Measurements from ENCODE around the gene CERCAM.

DNA sequence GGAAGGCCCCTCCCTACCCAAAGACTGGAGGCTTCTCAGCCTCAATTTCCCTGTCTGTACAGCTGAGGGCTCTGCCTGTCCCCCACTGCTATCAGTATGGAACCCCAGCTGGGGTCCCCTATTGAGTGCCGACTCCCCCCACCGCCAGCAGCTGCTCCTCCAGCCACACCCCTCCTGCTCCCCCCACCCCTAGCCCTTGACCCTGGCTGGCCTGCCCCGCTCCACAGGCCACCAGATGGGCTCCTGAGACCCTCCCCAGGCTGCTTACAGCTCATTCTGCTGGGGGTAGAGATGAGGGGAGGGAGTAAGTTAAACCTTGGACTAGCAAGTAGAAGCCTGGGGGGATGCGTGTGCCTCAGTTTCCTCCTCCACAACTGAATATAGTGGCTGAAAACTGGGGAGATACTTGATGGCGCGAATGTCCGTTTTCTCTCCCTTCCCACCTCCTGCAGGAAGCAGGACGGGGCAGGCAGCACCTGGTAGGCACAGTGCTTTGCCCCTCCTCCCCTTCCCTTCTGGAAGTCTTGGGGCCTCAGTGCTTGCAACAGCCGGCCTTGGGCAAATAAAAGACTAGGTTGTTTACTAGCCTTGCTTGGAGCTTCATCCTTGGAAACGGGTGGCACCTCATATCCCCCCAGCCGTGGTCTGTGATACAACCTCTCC is 30.4 kb upstream of the CERCAM start:
- TF ChIP-seq, protein P1, sequence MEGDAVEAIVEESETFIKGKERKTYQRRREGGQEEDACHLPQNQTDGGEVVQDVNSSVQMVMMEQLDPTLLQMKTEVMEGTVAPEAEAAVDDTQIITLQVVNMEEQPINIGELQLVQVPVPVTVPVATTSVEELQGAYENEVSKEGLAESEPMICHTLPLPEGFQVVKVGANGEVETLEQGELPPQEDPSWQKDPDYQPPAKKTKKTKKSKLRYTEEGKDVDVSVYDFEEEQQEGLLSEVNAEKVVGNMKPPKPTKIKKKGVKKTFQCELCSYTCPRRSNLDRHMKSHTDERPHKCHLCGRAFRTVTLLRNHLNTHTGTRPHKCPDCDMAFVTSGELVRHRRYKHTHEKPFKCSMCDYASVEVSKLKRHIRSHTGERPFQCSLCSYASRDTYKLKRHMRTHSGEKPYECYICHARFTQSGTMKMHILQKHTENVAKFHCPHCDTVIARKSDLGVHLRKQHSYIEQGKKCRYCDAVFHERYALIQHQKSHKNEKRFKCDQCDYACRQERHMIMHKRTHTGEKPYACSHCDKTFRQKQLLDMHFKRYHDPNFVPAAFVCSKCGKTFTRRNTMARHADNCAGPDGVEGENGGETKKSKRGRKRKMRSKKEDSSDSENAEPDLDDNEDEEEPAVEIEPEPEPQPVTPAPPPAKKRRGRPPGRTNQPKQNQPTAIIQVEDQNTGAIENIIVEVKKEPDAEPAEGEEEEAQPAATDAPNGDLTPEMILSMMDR (IDR thresholded peaks at IDR 0.05; ENCODE audit: low read depth, low read length, missing input control), result no peak
- no peak for TF ChIP-seq JUND (IDR thresholded peaks at IDR 0.05)
- TF ChIP-seq MAX (IDR thresholded peaks at IDR 0.05), result no peak
- no peak for TF ChIP-seq RAD21 (IDR thresholded peaks at IDR 0.05)
- no peak for TF ChIP-seq REST (IDR thresholded peaks at IDR 0.05)
- TF ChIP-seq, protein P2, sequence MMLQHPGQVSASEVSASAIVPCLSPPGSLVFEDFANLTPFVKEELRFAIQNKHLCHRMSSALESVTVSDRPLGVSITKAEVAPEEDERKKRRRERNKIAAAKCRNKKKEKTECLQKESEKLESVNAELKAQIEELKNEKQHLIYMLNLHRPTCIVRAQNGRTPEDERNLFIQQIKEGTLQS (IDR thresholded peaks at IDR 0.05), result no peak
- no peak for TF ChIP-seq EGR1 (IDR thresholded peaks at IDR 0.05; ENCODE audit: low read depth in 2 of 2)
- no peak for TF ChIP-seq SP1 (IDR thresholded peaks at IDR 0.05)
- no peak for TF ChIP-seq FOXA1 (IDR thresholded peaks at IDR 0.05)
- no peak for TF ChIP-seq GABPA (IDR thresholded peaks at IDR 0.05 in 1 of 2, conservative IDR thresholded peaks at IDR 0.05 in 1 of 2)
- TF ChIP-seq, protein P3, sequence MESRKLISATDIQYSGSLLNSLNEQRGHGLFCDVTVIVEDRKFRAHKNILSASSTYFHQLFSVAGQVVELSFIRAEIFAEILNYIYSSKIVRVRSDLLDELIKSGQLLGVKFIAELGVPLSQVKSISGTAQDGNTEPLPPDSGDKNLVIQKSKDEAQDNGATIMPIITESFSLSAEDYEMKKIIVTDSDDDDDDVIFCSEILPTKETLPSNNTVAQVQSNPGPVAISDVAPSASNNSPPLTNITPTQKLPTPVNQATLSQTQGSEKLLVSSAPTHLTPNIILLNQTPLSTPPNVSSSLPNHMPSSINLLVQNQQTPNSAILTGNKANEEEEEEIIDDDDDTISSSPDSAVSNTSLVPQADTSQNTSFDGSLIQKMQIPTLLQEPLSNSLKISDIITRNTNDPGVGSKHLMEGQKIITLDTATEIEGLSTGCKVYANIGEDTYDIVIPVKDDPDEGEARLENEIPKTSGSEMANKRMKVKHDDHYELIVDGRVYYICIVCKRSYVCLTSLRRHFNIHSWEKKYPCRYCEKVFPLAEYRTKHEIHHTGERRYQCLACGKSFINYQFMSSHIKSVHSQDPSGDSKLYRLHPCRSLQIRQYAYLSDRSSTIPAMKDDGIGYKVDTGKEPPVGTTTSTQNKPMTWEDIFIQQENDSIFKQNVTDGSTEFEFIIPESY (IDR thresholded peaks at IDR 0.05), result no peak
- no peak for TF ChIP-seq YY1 (IDR thresholded peaks at IDR 0.05)
- no peak for TF ChIP-seq TAF1 (conservative IDR thresholded peaks at IDR 0.05)

Data from liver (tissue), 3 donors.